GM18858 (cell line): ENCODE results near the gene RBP3.

ENCODE experiments used
- ATAC-seq: cut with Tn5 transposase; IDR thresholded peaks from one replicate; pipeline ENCODE4 v1.9.1; 2021; ENCODE audit not compliant: unreplicated experiment

RBP3 gene

GRCh38 chr10:47317251-47317650, 30.9 kb upstream of the RBP3 start:
- no peak for ATAC-seq

DNA sequence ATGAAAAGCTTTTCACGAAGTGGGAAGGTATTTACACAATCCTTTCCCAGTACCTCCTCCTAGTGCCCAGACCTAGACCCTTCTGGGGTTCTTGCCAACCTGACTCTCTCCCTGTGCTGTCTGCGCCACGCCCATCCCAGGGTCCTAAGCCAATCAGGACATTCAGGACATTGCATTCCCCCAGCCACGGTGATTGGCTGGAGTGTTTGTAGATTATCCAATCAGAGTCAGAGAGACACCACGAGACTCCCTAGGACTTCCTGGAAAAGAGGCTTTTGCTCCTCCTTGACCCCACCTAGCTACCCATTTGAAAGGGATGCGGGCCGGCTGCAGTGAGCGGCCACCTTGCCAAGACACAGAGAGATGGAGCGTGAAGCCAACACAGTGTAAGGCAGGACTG, 29.5 kb upstream of the RBP3 start:
- ATAC-seq, result no peak

GRCh38 chr10:47319784-47320183, 28.4 kb upstream of the RBP3 start:
- ATAC-seq, result no peak

- no peak for ATAC-seq
Measured at GRCh38 chr10:47320812-47321211, 27.4 kb upstream of the RBP3 start.

DNA sequence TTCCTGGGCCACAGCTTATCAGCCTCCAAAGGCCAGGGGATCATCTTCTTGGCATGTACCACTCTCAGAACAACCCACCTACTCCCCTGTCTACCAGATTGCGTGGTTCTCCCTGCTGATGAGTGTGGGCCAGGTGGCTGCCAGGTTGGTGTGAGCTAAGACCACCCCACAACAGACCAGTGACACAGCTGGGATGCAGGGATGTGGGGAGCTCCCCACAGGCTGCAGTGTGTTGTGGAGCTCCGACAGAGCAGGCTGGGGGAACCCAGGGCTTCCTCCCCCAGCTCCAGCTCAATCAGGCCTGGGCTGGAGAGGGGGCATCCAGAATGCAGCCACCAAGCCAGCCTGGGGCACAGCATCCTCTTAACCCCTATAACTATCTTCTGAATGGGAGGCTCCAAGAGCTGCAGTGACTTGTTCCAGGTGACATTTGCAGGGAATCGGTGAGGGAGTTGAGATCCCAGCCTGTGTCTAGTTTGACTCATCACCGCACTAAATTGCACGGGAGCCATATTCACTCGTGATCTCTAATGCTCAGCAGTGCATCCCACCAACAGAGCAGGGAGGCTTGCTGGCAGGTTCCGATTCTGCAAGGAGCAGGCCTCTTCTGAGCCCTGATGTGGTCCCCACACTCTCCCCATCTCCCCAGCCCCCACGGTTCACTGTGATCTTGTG, 26.5 kb upstream of the RBP3 start:
- ATAC-seq, result no peak

- ATAC-seq, result no peak
Measured at GRCh38 chr10:47322300-47323061, 25.7 kb upstream of the RBP3 start, which contains the start of gene GDF2. TSS of gene GDF2 (plus strand) at chr10:47322454. CDS start at chr10:47322669, 215 bp downstream.

DNA sequence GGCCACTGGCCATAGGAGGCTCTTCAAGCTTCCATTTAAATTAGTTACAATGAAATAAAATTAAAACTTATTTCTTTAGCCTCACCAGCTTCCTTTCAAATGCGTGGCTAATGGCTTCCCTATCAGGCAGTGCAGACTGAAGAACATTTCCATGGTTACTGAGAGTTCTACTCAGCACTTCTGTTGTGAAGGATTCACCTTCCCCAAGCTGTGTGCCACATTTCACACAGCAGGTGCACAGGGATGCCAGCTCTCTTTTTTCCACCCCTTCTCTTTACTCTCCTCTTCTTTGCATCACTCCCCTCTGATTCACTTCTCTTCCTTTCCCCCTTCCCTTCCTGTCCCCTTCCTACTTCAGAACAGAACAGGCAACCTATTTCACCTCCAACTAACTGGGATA, 25.1 kb upstream of the RBP3 start:
- ATAC-seq, result no peak

DNA sequence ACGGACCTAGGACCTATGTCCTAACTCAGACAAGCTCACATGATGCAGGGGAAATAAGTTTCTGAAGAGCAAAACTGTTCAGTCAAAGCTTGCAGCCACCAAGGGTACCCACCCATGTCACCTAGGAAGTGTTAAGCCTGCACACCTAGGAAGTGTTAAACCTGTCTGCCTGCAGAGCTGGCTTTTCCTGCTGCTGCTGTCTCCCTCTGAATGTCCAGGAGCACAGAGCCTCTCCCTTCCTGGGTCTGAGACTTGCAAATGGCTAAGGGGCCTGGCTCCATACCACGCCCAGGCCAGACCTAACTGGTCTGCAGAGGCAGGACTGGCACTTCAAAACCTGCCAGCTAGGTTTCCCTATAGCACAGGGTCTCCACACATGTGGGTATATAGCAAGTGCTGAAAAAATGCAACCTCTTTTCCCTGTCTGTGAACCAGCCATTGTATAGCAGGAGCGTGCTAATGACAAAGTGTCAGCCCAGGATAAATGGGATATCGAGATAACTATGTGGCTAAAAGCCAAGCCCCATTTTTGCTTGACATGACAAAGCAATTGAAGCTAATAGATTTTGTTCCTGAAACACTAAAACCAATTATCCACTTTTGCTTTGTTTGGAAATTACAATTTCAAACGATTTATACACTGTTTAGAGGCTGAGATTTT, 24.4 kb upstream of the RBP3 start:
- ATAC-seq, result no peak

- ATAC-seq, result no peak
Measured at GRCh38 chr10:47325303-47326291, 22.6 kb upstream of the RBP3 start.

GRCh38 chr10:47326306-47326926, 21.7 kb upstream of the RBP3 start:
- ATAC-seq, result no peak

GRCh38 chr10:47326927-47327330, 21.2 kb upstream of the RBP3 start:
- ATAC-seq, result no peak

- no peak for ATAC-seq
Measured at GRCh38 chr10:47329855-47330254, 18.3 kb upstream of the RBP3 start.

GRCh38 chr10:47330366-47330765, 17.8 kb upstream of the RBP3 start:
- no peak for ATAC-seq

DNA sequence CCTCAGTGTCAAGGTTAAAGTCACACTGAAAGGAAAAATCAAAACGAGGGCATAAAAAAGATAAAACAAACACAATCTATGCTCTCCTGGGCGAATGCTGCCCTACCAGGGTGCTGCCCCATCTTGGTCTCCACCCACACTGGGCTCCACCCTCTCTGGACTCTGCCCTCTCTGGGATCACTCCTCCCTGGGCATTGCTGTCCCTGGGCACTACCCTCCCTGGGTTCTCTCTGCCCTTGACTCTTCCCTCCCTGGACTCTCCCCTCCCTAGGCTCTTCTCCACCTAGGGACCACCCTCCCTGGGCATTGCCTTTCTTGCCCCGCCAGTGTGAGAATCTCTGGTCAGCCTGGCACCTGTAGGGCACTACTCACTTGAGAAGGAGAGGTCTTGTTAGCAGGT, 17.4 kb upstream of the RBP3 start:
- ATAC-seq, result no peak

- ATAC-seq, result no peak
Measured at GRCh38 chr10:47331491-47331890, 16.7 kb upstream of the RBP3 start.

DNA sequence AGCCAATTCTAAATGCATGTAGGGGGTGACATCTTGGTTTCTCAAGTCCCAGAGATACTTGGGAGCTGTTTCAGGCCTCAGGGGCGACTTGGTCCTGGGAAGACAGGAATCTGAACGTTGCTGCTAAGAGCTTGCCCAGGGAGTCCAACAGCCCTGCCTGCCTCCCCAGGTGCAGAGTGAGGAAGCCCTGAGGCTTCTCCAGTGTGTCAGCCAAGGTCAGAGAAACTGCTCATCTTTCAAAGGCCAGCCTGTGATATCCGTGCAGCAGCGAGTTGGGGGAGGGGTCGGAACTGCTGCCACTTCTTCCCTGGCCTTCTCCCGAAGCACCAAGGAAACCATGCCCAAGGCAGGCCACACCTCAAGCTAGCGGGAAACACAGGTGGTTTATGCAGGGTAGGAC, 16.2 kb upstream of the RBP3 start:
- no peak for ATAC-seq

- no peak for ATAC-seq
Measured at GRCh38 chr10:47332371-47332770, 15.8 kb upstream of the RBP3 start.

DNA sequence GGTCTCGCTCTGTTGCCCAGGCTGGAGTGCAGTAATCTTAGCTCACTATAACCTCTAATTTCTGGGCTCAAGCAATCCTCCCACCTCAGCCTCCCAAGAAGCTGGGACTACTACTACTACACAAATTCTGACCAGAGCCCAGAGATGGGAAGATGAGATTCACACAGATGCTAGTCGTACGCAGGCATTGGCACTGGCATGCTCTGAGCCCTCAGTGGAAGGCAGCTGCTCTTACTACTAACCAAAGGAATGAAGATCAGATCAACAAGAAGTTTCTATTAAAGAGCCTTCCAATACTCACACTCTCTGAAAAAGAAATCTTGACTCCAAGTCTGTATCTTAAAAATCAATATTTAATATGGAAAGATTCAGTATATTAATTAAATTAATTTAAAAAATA, 15.2 kb upstream of the RBP3 start:
- no peak for ATAC-seq

DNA sequence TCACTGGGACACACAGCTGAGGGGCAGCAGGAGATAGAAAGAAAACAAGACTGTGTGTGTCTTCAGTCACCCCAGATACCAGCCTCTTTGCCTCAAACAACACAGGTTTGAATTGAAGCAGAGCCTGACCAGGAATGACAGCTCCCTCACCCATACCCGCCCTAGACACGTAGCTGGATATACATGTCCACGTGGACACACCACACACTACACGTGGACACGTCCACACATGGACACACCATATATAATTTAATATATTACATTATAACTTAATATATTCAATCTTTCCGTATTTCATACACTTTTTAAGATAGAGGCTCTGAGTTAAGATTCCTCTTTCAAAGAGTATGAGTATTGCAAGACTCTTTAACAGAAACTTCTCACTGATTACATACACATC, 14.6 kb upstream of the RBP3 start:
- no peak for ATAC-seq

DNA sequence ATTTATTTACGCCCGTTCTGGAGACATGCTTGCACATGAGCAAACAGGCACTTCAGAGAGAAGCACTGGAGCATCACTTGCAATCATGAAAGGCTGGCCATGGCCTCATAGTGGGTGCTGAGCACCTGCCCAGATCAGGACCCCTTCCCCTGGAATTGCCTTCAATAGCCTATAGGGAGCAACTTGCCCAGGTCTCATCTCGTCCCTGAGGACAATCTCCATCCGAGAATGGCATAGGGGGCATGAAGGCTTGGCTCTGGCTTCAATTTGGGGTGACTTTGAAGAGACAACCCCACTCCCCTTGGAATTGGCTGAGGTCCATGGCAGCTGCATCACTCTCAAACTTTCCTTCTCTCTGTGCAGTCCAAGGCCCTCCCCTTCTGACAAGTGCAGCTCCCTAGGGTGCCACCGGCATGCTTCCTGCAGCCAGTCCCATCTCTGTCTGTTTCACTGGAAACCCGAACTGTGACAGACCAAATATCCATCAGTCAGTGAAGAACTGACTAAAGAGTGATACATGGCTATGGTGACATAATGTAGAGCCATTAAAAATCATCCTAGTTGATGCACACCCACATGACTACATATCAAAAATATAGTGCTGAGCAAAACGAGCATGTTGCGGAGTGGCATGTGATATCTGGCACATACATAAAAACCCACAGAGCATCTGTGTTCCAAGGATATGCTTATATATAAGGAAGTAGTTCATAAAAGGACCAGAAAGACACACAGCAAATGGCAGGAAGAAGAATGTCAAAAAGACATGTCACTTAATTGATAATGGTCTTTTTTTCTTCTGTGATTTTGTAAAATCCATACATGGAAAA, 13.5 kb upstream of the RBP3 start:
- no peak for ATAC-seq
